Thyroid gland (tissue), 4 donors: ENCODE data around the gene VWA1. TPM values are rescaled to one million over a fixed set of nuclear protein-coding genes. Genes with fewer than 3 reads are reported as not detected.

Experiments
- DNase-seq, 2 donors: peaks; one replicate each; pipeline ENCODE4 v3.0.0-alpha.2; 2019
- H3K27ac ChIP-seq, 3 donors: fragments of 200-600 bp; sonication (generic); 1 replicate in 2 of 3; 2 replicates in 1 of 3; pipeline ENCODE4 v1.5.1; 2016 to 2019; ENCODE audit warnings: mild to moderate bottlenecking in 1 of 3, moderate library complexity in 1 of 3
- H3K27me3 ChIP-seq: fragments of 200-600 bp; sonication (generic); one replicate; pipeline ENCODE4 v1.5.1; 2019
- H3K36me3 ChIP-seq, 2 donors: fragments of 200-600 bp; sonication (generic); one replicate each; pipeline ENCODE4 v1.5.1; 2016 to 2019
- H3K4me1 ChIP-seq, 2 donors: fragments of 200-600 bp; sonication (generic); one replicate each; pipeline ENCODE4 v1.5.1; 2017 to 2019
- H3K4me3 ChIP-seq, 3 donors: fragments of 200-600 bp; sonication (generic); replicated peaks in 1 of 3; 1 replicate in 2 of 3; 2 replicates in 1 of 3; pipeline ENCODE4 v1.5.1; 2016; ENCODE audit warnings: mild to moderate bottlenecking in 1 of 3
- H3K9me3 ChIP-seq: fragments of 200-600 bp; sonication (generic); one replicate; pipeline ENCODE4 v1.5.1; 2017
- POLR2A ChIP-seq, 2 donors: fragments of 450-650 bp; IDR thresholded peaks; one replicate each; pipeline ENCODE4 v1.6.1; 2017; ENCODE audit warnings: antibody characterized with exemption in 2 of 2, mild to moderate bottlenecking in 2 of 2, moderate library complexity in 1 of 2
- WGBS, 2 donors: methylation state at CpG; one replicate each; pipeline ENCODE4 v1.1.5; 2017; 5-methylcytosine and 5-hydroxymethylcytosine counted together
- intact Hi-C: fragments of 100-400 bp; cut with DNase I; formaldehyde crosslinking; loops from one replicate; pipeline ENCODE4 v1.15.1; 2023
- total RNA-seq, 4 donors: library from RNA; depleted of rRNA; stranded (reverse); fragments of >200 nt; gene quantifications; one replicate each; pipeline ENCODE4 v1.2.3, GENCODE V29; 2016
- TF ChIP-seq, protein P1 (sequence below), 6 experiments: fragments of 200-600 bp in 3 of 6; fragments of 450-650 bp in 3 of 6; sonication (generic) in 3 of 6; IDR thresholded peaks; one replicate each; pipeline ENCODE4 v1.5.1; 2016 to 2019; ENCODE audit warnings: antibody characterized with exemption in 6 of 6, mild to moderate bottlenecking in 2 of 6, inconsistent platforms in 1 of 6, moderate library complexity in 1 of 6

Gene VWA1
- total RNA-seq, 4 donors from 2014 or later: 11.4 to 52.0 (median 30.3) TPM

GRCh38 chr1:1429671-1430073 lies 5.8 kb upstream of the VWA1 start:
- 61 to 68% methylated on average over 6 of the region's 6 CpGs for WGBS, 2 donors
- H3K36me3 ChIP-seq: no peaks in the 10 kb centered on the region
- peak overlapping the region in 2 of 3 donors; percentile 47 to 73 for H3K27ac ChIP-seq
- no peak for TF ChIP-seq POLR2A (IDR thresholded peaks at IDR 0.05)
- TF ChIP-seq, protein P1, sequence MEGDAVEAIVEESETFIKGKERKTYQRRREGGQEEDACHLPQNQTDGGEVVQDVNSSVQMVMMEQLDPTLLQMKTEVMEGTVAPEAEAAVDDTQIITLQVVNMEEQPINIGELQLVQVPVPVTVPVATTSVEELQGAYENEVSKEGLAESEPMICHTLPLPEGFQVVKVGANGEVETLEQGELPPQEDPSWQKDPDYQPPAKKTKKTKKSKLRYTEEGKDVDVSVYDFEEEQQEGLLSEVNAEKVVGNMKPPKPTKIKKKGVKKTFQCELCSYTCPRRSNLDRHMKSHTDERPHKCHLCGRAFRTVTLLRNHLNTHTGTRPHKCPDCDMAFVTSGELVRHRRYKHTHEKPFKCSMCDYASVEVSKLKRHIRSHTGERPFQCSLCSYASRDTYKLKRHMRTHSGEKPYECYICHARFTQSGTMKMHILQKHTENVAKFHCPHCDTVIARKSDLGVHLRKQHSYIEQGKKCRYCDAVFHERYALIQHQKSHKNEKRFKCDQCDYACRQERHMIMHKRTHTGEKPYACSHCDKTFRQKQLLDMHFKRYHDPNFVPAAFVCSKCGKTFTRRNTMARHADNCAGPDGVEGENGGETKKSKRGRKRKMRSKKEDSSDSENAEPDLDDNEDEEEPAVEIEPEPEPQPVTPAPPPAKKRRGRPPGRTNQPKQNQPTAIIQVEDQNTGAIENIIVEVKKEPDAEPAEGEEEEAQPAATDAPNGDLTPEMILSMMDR (IDR thresholded peaks at IDR 0.05): no peak
- intact Hi-C loops: no loop called here
- no peak overlapping the region for H3K4me3 ChIP-seq
- no peak for DNase-seq
- H3K4me1 ChIP-seq: peaks cover 10 to 53% of the 10 kb centered on the region in 2 donors
- H3K27me3 ChIP-seq: no peaks in the 10 kb centered on the region
- H3K9me3 ChIP-seq: no peaks in the 10 kb centered on the region

GRCh38 chr1:1430114-1430982 lies 5.1 kb upstream of the VWA1 start:
- intact Hi-C loops: no loop called here
- Histone ChIP-seq H3K27ac (peak overlapping the region; percentile 69 to 73 (median 71)), H3K36me3 (no peaks in the 10 kb centered on the region), H3K4me3 (no peak overlapping the region), H3K27me3 (no peaks in the 10 kb centered on the region), H3K4me1 (peaks cover 16 to 60% of the 10 kb centered on the region in 2 donors), H3K9me3 (no peaks in the 10 kb centered on the region)
- TF ChIP-seq, protein P1 (IDR thresholded peaks at IDR 0.05): peak in 4 of 6 experiments; percentile 23 to 33 (median 28)
- TF ChIP-seq POLR2A (IDR thresholded peaks at IDR 0.05): peak in 1 of 2 donors; percentile 11
- DNase-seq: peak; percentile 79 to 83
- 16 to 17% methylated on average over 12 to 34 of the region's 35 CpGs for WGBS, 2 donors

DNA sequence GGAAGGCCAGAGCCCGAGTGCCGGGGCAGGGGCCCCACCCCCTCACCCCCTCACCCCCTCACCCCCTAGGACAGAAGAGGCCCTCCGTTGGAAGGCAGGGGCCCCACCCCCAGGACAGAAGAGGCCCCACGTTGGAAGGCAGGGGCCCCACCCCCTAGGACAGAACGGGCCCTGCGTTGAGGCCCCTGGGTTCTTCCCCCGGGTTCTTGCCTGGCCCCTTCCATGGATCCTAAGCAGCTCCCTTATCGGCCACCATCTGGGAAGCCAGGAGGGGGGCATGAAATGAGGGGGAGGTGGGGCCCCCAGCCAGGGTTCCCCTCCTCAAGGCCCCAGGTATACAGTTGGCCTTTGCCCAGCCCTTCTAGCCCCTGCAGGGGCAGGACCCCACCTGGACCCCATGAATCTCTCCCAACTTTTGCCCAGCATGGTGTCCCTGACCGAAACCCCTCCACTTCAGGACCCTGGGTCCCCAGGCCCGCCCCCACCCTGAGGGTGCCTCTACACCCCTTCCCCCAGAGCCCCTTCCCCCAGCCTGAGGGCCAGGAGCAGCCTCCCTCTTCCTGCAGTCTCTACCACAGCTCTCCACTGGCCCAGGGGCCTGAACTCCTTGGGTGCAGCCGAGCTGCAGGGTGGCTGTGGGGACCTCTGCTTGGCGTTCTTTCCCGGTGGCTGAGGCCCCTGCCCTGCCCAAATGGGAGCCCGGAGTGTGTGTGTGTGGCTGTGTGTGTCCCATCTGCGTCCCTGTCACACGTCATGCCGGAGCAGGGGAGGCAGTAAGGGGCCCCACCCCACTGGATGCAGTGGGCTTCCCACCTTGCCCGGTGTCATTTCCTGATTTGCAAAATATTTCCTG lies 4.3 kb upstream of the VWA1 start:
- Histone ChIP-seq H3K27ac (peak overlapping the region; percentile 69 to 73 (median 71)), H3K36me3 (no peaks in the 10 kb centered on the region), H3K27me3 (no peaks in the 10 kb centered on the region), H3K9me3 (no peaks in the 10 kb centered on the region), H3K4me1 (peaks cover 16 to 66% of the 10 kb centered on the region in 2 donors), H3K4me3 (no peak overlapping the region)
- no peak for DNase-seq
- intact Hi-C loops: no loop called here
- TF ChIP-seq, protein P1 (IDR thresholded peaks at IDR 0.05): no peak
- no peak for TF ChIP-seq POLR2A (IDR thresholded peaks at IDR 0.05)
- 62 to 71% methylated on average over 9 to 15 of the region's 18 CpGs for WGBS, 2 donors

GRCh38 chr1:1431845-1432273 lies 3.6 kb upstream of the VWA1 start:
- H3K27ac ChIP-seq: peak overlapping the region in 2 of 3 donors; percentile 69 to 73
- H3K4me3 ChIP-seq: no peak overlapping the region
- WGBS, 2 donors: 72 to 81% methylated on average over 5 of the region's 5 CpGs
- H3K36me3 ChIP-seq: no peaks in the 10 kb centered on the region
- TF ChIP-seq, protein P1 (IDR thresholded peaks at IDR 0.05): no peak
- TF ChIP-seq POLR2A (IDR thresholded peaks at IDR 0.05): no peak
- H3K4me1 ChIP-seq: peaks cover 16 to 70% of the 10 kb centered on the region in 2 donors
- H3K9me3 ChIP-seq: no peaks in the 10 kb centered on the region
- intact Hi-C loops: no loop called here
- no peaks in the 10 kb centered on the region for H3K27me3 ChIP-seq
- no peak for DNase-seq
